Astrocyte (in vitro differentiated cells and primary cell): ENCODE data around the gene RAB40A. TPM values are rescaled to one million over a fixed set of nuclear protein-coding genes. Genes with fewer than 3 reads are reported as not detected.

Experiments used
- DNase-seq: peaks from one replicate; pipeline ENCODE4 v3.0.0-alpha.2; 2010; ENCODE audit warnings: low read depth
- FAIRE-seq: peaks from 2 replicates; lab custom pipeline; 2011; peaks lifted over from hg19 to GRCh38; lab: Jason Lieb, UNC
- H2AFZ ChIP-seq: 2 replicates; pipeline ENCODE4 v1.6.0; 2012; ENCODE audit warnings: low read depth, low read length, inconsistent platforms
- H3K27ac ChIP-seq: 2 replicates; pipeline ENCODE4 v1.5.1; 2011; ENCODE audit warnings: low read depth, low read length, inconsistent platforms
- H3K27me3 ChIP-seq: 2 replicates; pipeline ENCODE4 v1.6.0; 2011; ENCODE audit warnings: low read length, inconsistent platforms; ENCODE audit not compliant: insufficient read depth
- H3K36me3 ChIP-seq: 2 replicates; pipeline ENCODE4 v1.5.1; 2011; ENCODE audit warnings: low read length, inconsistent platforms; ENCODE audit not compliant: insufficient read depth
- H3K4me1 ChIP-seq: 2 replicates; pipeline ENCODE4 v1.5.1; 2011; ENCODE audit warnings: low read length, inconsistent platforms; ENCODE audit not compliant: insufficient read depth
- H3K4me2 ChIP-seq: 2 replicates; pipeline ENCODE4 v1.6.0; 2012; ENCODE audit warnings: low read length, inconsistent platforms
- H3K4me3 ChIP-seq: 2 replicates; pipeline ENCODE4 v1.5.1; 2011; ENCODE audit warnings: low read depth, mild to moderate bottlenecking, low read length, inconsistent platforms; ENCODE audit not compliant: insufficient read depth
- H3K79me2 ChIP-seq: 2 replicates; pipeline ENCODE4 v1.6.0; 2012; ENCODE audit warnings: mild to moderate bottlenecking, low read length, inconsistent platforms; ENCODE audit not compliant: insufficient read depth
- H3K9ac ChIP-seq: 2 replicates; pipeline ENCODE4 v1.6.0; 2012; ENCODE audit warnings: mild to moderate bottlenecking, low read length, inconsistent platforms
- H3K9me3 ChIP-seq: 2 replicates; pipeline ENCODE4 v1.5.1; 2012; ENCODE audit warnings: low read depth, mild to moderate bottlenecking, low read length, inconsistent platforms; ENCODE audit not compliant: insufficient read depth
- H4K20me1 ChIP-seq: 2 replicates; pipeline ENCODE4 v1.6.0; 2012; ENCODE audit warnings: low read length, inconsistent platforms; ENCODE audit not compliant: insufficient read depth
- H3K27ac Mint-ChIP-seq: one replicate; pipeline ENCODE4 v1.8.0; 2021; ENCODE audit warnings: mild to moderate bottlenecking, mixed read lengths; ENCODE audit not compliant: unreplicated experiment
- H3K27me3 Mint-ChIP-seq: one replicate; pipeline ENCODE4 v1.8.0; 2021; ENCODE audit warnings: low read depth, mixed read lengths; ENCODE audit not compliant: unreplicated experiment
- H3K36me3 Mint-ChIP-seq: one replicate; pipeline ENCODE4 v1.8.0; 2021; ENCODE audit warnings: low read depth, mixed read lengths; ENCODE audit not compliant: unreplicated experiment
- H3K4me1 Mint-ChIP-seq: one replicate; pipeline ENCODE4 v1.8.0; 2021; ENCODE audit warnings: low read depth, mixed read lengths; ENCODE audit not compliant: unreplicated experiment
- H3K4me3 Mint-ChIP-seq: one replicate; pipeline ENCODE4 v1.8.0; 2021; ENCODE audit warnings: mild to moderate bottlenecking, moderate library complexity, mixed read lengths; ENCODE audit not compliant: unreplicated experiment
- H3K9me3 Mint-ChIP-seq: one replicate; pipeline ENCODE4 v1.8.0; 2021; ENCODE audit warnings: mild to moderate bottlenecking, mixed read lengths; ENCODE audit not compliant: unreplicated experiment
- CTCF ChIP-seq: IDR thresholded peaks from 2 replicates; pipeline ENCODE4 v1.5.1; 2011; ENCODE audit warnings: low read depth, mild to moderate bottlenecking, inconsistent platforms, low read length, moderate library complexity; ENCODE audit not compliant: insufficient read depth
- EZH2 ChIP-seq: IDR thresholded peaks from 2 replicates; pipeline ENCODE4 v1.6.1; 2012; ENCODE audit warnings: mild to moderate bottlenecking, low read length, inconsistent platforms; ENCODE audit not compliant: insufficient read depth
- total RNA-seq: library from RNA; stranded (reverse); gene quantifications from 2 replicates; pipeline ENCODE4 v1.2.1, GENCODE V29; 2021

Gene RAB40A
- total RNA-seq, 1 donor from 2014 or later: 0.07 TPM

GRCh38 chrX:103531002-103531401 is 11.7 kb upstream of the RAB40A start:
- DNase-seq (peak; percentile 71), FAIRE-seq (peak; percentile 100)
- Mint-ChIP-seq H3K36me3 (peaks cover 3% of the 10 kb centered on the region), H3K27ac (no peak overlapping the region), H3K9me3 (no peaks in the 10 kb centered on the region), H3K4me1 (peaks cover 3% of the 10 kb centered on the region), H3K4me3 (no peak overlapping the region), H3K27me3 (peaks cover 2% of the 10 kb centered on the region)
- H3K4me2 ChIP-seq: peak overlapping the region; percentile 70
- no peaks in the 10 kb centered on the region for H4K20me1 ChIP-seq
- peaks cover 6% of the 10 kb centered on the region for H3K4me1 ChIP-seq
- H3K27ac ChIP-seq: peak overlapping the region; percentile 77
- peak overlapping the region; percentile 57 for H3K9ac ChIP-seq
- no peak overlapping the region for H2AFZ ChIP-seq
- H3K79me2 ChIP-seq: no peaks in the 10 kb centered on the region
- no peaks in the 10 kb centered on the region for H3K27me3 ChIP-seq
- H3K36me3 ChIP-seq: no peaks in the 10 kb centered on the region
- TF ChIP-seq CTCF (no peak), EZH2 (no peak)
- H3K4me3 ChIP-seq: no peak overlapping the region
- no peaks in the 10 kb centered on the region for H3K9me3 ChIP-seq

- no peak for DNase-seq
- Histone ChIP-seq H4K20me1 (no peaks in the 10 kb centered on the region), H3K9ac (peak overlapping the region; percentile 15), H3K27ac (peak overlapping the region; percentile 75), H3K79me2 (no peaks in the 10 kb centered on the region), H3K4me1 (peaks cover 6% of the 10 kb centered on the region), H3K4me2 (peak overlapping the region; percentile 70), H3K36me3 (no peaks in the 10 kb centered on the region), H3K27me3 (no peaks in the 10 kb centered on the region), H3K4me3 (no peak overlapping the region), H3K9me3 (no peaks in the 10 kb centered on the region), H2AFZ (no peak overlapping the region)
- TF ChIP-seq CTCF (no peak), EZH2 (no peak)
- no peak overlapping the region for H3K27ac Mint-ChIP-seq
- FAIRE-seq: no peak
- peaks cover 3% of the 10 kb centered on the region for H3K36me3 Mint-ChIP-seq
- no peaks in the 10 kb centered on the region for H3K9me3 Mint-ChIP-seq
- no peak overlapping the region for H3K4me3 Mint-ChIP-seq
- H3K4me1 Mint-ChIP-seq: peaks cover 3% of the 10 kb centered on the region
- peaks cover 2% of the 10 kb centered on the region for H3K27me3 Mint-ChIP-seq
Measured at GRCh38 chrX:103530545-103530944, 11.3 kb upstream of the RAB40A start.

GRCh38 chrX:103529550-103529949 is 10.3 kb upstream of the RAB40A start:
- peak; percentile 87 for FAIRE-seq

More at GRCh38 chrX:103529550-103529949, 10.3 kb upstream of the RAB40A start:
- Histone ChIP-seq H3K27ac (no peak overlapping the region), H3K27me3 (no peaks in the 10 kb centered on the region), H3K4me3 (no peak overlapping the region), H3K9ac (no peak overlapping the region), H2AFZ (no peak overlapping the region), H3K9me3 (no peaks in the 10 kb centered on the region), H4K20me1 (no peaks in the 10 kb centered on the region), H3K4me1 (peaks cover 6% of the 10 kb centered on the region), H3K79me2 (no peaks in the 10 kb centered on the region), H3K36me3 (no peaks in the 10 kb centered on the region), H3K4me2 (no peak overlapping the region)
- Mint-ChIP-seq H3K4me3 (no peak overlapping the region), H3K27ac (no peak overlapping the region), H3K27me3 (peaks cover 2% of the 10 kb centered on the region), H3K9me3 (no peaks in the 10 kb centered on the region), H3K36me3 (peaks cover 3% of the 10 kb centered on the region), H3K4me1 (peaks cover 3% of the 10 kb centered on the region)
- no peak for DNase-seq
- no peak for TF ChIP-seq EZH2
- TF ChIP-seq CTCF: no peak
